H9 (cell line): Measurements from ENCODE around the gene RHEX. TPM values are rescaled to one million over a fixed set of nuclear protein-coding genes. Genes with fewer than 3 reads are reported as not detected.

ENCODE experiments used
- DNase-seq: peaks from one replicate; pipeline ENCODE4 v3.0.0-alpha.2; 2017
- H2AFZ ChIP-seq: one replicate; pipeline ENCODE4 v1.6.1; 2013; ENCODE audit warnings: mild to moderate bottlenecking, low read length, control low read depth, moderate library complexity
- H2AK5ac ChIP-seq: 2 replicates; pipeline ENCODE4 v1.6.1; 2013; ENCODE audit warnings: low read length, control low read depth, mixed read lengths; ENCODE audit not compliant: insufficient read length
- H2BK120ac ChIP-seq: one replicate; pipeline ENCODE4 v1.6.1; 2013; ENCODE audit warnings: low read depth, mild to moderate bottlenecking, low read length, control low read depth, inconsistent platforms; ENCODE audit not compliant: poor library complexity, severe bottlenecking
- H2BK12ac ChIP-seq: 2 replicates; pipeline ENCODE4 v1.6.1; 2013; ENCODE audit warnings: low read length, control low read depth, mixed read lengths, low read depth; ENCODE audit not compliant: insufficient read length
- H2BK15ac ChIP-seq: 2 replicates; pipeline ENCODE4 v1.6.1; 2013; ENCODE audit warnings: low read depth, low read length, control low read depth
- H2BK20ac ChIP-seq: one replicate; pipeline ENCODE4 v1.6.1; 2013; ENCODE audit warnings: low read depth, mild to moderate bottlenecking, low read length, control low read depth, inconsistent platforms; ENCODE audit not compliant: poor library complexity, severe bottlenecking
- H2BK5ac ChIP-seq: 2 replicates; pipeline ENCODE4 v1.6.1; 2013; ENCODE audit warnings: low read length, control low read depth, mixed read lengths; ENCODE audit not compliant: insufficient read length
- H3K14ac ChIP-seq: 2 replicates; pipeline ENCODE4 v1.6.1; 2013; ENCODE audit warnings: low read length, control low read depth; ENCODE audit not compliant: insufficient read depth
- H3K18ac ChIP-seq: 2 replicates; pipeline ENCODE4 v1.6.1; 2013; ENCODE audit warnings: low read depth, mild to moderate bottlenecking, mixed read lengths, low read length, control low read depth; ENCODE audit not compliant: insufficient read length
- H3K23ac ChIP-seq: 2 replicates; pipeline ENCODE4 v1.6.1; 2013; ENCODE audit warnings: low read length, control low read depth, mixed read lengths, low read depth; ENCODE audit not compliant: insufficient read length
- H3K23me2 ChIP-seq: 2 replicates; pipeline ENCODE4 v1.6.1; 2013; ENCODE audit warnings: low read depth, mild to moderate bottlenecking, mixed read lengths, low read length, control low read depth; ENCODE audit not compliant: insufficient read length, poor library complexity, severe bottlenecking
- H3K27ac ChIP-seq: 2 replicates; pipeline ENCODE4 v1.5.1; 2013; ENCODE audit warnings: low read length, control low read depth, mixed read lengths, low read depth; ENCODE audit not compliant: insufficient read length
- H3K27me3 ChIP-seq: 2 replicates; pipeline ENCODE4 v1.6.1; 2013; ENCODE audit warnings: low read length, control low read depth, inconsistent platforms; ENCODE audit not compliant: insufficient read depth
- H3K4ac ChIP-seq: 2 replicates; pipeline ENCODE4 v1.6.1; 2013; ENCODE audit warnings: low read depth, mild to moderate bottlenecking, control low read depth, inconsistent platforms, low read length, moderate library complexity
- H3K4me1 ChIP-seq: 2 replicates; pipeline ENCODE4 v1.6.1; 2013; ENCODE audit warnings: low read length, control low read depth, inconsistent platforms; ENCODE audit not compliant: insufficient read depth
- H3K4me2 ChIP-seq: 2 replicates; pipeline ENCODE4 v1.6.1; 2013; ENCODE audit warnings: low read length, control low read depth, mixed read lengths; ENCODE audit not compliant: insufficient read length, insufficient read depth
- H3K56ac ChIP-seq: 2 replicates; pipeline ENCODE4 v1.6.1; 2013; ENCODE audit warnings: low read depth, mild to moderate bottlenecking, mixed read lengths, low read length, control low read depth; ENCODE audit not compliant: insufficient read length
- H3K79me1 ChIP-seq: 2 replicates; pipeline ENCODE4 v1.6.1; 2013; ENCODE audit warnings: low read depth, mild to moderate bottlenecking, moderate library complexity, low read length, control low read depth, inconsistent platforms; ENCODE audit not compliant: insufficient read depth, poor library complexity, severe bottlenecking
- H3K79me2 ChIP-seq: 2 replicates; pipeline ENCODE4 v1.6.1; 2013; ENCODE audit warnings: low read length, control low read depth, inconsistent platforms; ENCODE audit not compliant: insufficient read depth
- H3K9ac ChIP-seq: 2 replicates; pipeline ENCODE4 v1.6.1; 2013; ENCODE audit warnings: low read length, control low read depth, mixed read lengths; ENCODE audit not compliant: insufficient read length; ENCODE audit errors: extremely low read depth
- H3K9me3 ChIP-seq: one replicate; pipeline ENCODE4 v1.6.1; 2013; ENCODE audit warnings: low read depth, low read length, inconsistent platforms; ENCODE audit not compliant: control insufficient read depth
- H3T11ph ChIP-seq: one replicate; pipeline ENCODE4 v1.6.1; 2013; ENCODE audit warnings: mild to moderate bottlenecking, low read length, control low read depth, inconsistent platforms
- H4K20me1 ChIP-seq: one replicate; pipeline ENCODE4 v1.6.1; 2013; ENCODE audit not compliant: control insufficient read depth, insufficient read length, insufficient read depth
- H4K5ac ChIP-seq: 2 replicates; pipeline ENCODE4 v1.6.1; 2013; ENCODE audit warnings: low read depth, mild to moderate bottlenecking, mixed read lengths, low read length, control low read depth; ENCODE audit not compliant: insufficient read length
- H4K8ac ChIP-seq: replicated peaks from 2 replicates; pipeline ENCODE4 v1.6.1; 2013; ENCODE audit warnings: low read length, control low read depth, mixed read lengths, low read depth; ENCODE audit not compliant: insufficient read length
- H4K91ac ChIP-seq: 2 replicates; pipeline ENCODE4 v1.6.1; 2013; ENCODE audit warnings: low read depth, mild to moderate bottlenecking, moderate library complexity, mixed read lengths, low read length, control low read depth; ENCODE audit not compliant: insufficient read length
- H3K27ac Mint-ChIP-seq, 3 experiments: 2 replicates in 2 of 3; 3 replicates in 1 of 3; pipeline ENCODE4 v1.8.0; 2020 to 2021; ENCODE audit warnings: mixed read lengths in 3 of 3, mild to moderate bottlenecking in 1 of 3, moderate library complexity in 1 of 3
- H3K27me3 Mint-ChIP-seq: 2 replicates; pipeline ENCODE4 v1.8.0; 2021; ENCODE audit warnings: low read depth, mild to moderate bottlenecking, moderate library complexity, mixed read lengths
- H3K36me3 Mint-ChIP-seq, 3 experiments: 2 replicates in 2 of 3; 3 replicates in 1 of 3; pipeline ENCODE4 v1.8.0; 2020 to 2021; ENCODE audit warnings: low read depth in 3 of 3, mixed read lengths in 3 of 3; ENCODE audit not compliant: insufficient read depth in 1 of 3
- H3K4me1 Mint-ChIP-seq, 2 experiments: 2 replicates each; pipeline ENCODE4 v1.8.0; 2020; ENCODE audit warnings: mixed read lengths in 2 of 2
- H3K4me3 Mint-ChIP-seq, 2 experiments: 2 replicates in 1 of 2; 3 replicates in 1 of 2; pipeline ENCODE4 v1.8.0; 2020 to 2021; ENCODE audit warnings: mild to moderate bottlenecking in 2 of 2, mixed read lengths in 2 of 2, moderate library complexity in 1 of 2
- H3K9me3 Mint-ChIP-seq, 2 experiments: 2 replicates in 1 of 2; 3 replicates in 1 of 2; pipeline ENCODE4 v1.8.0; 2020; ENCODE audit warnings: mild to moderate bottlenecking in 2 of 2, mixed read lengths in 2 of 2, moderate library complexity in 1 of 2
- CTCF ChIP-seq: fragments of 200-600 bp; sonication (generic); conservative IDR thresholded peaks from 3 replicates; pipeline ENCODE4 v1.8.0; 2021; ENCODE audit warnings: antibody characterized with exemption, mild to moderate bottlenecking
- WGBS: extraction: QIAGEN DNeasy Blood & Tissue Kit; methylation state at CpG from one replicate; pipeline ENCODE4 v1.1.7; 2013; ENCODE audit warnings: missing lambda C conversion rate, low lambda C conversion rate, mixed read lengths; ENCODE audit not compliant: insufficient read length; ENCODE audit errors: extremely low coverage; 5-methylcytosine and 5-hydroxymethylcytosine counted together
- total RNA-seq: library from RNA; stranded (reverse); gene quantifications from 2 replicates; pipeline ENCODE4 v1.2.1, GENCODE V29; 2021

The RHEX gene
- total RNA-seq, 1 experiment from 2014 or later, result not detected

GRCh38 chr1:206065547-206066145 lies 12.7 kb downstream of the RHEX start:
- peaks cover 6 to 10% (median 9%) of the 10 kb centered on the region in 3 experiments for H3K36me3 Mint-ChIP-seq

More at GRCh38 chr1:206065547-206066145, 12.7 kb downstream of the RHEX start:
- Histone ChIP-seq H2BK12ac (no peak overlapping the region), H3K56ac (no peak overlapping the region), H2BK120ac (no peak overlapping the region), H3K79me2 (no peaks in the 10 kb centered on the region), H2AK5ac (no peak overlapping the region), H2BK20ac (no peak overlapping the region), H3K4ac (no peak overlapping the region), H4K20me1 (no peaks in the 10 kb centered on the region), H4K8ac (no peak overlapping the region), H3K9me3 (no peaks in the 10 kb centered on the region), H3K27me3 (no peaks in the 10 kb centered on the region), H3K4me2 (no peak overlapping the region), H3K23ac (no peak overlapping the region), H3K9ac (no peak overlapping the region), H3K4me1 (no peaks in the 10 kb centered on the region), H3K14ac (no peak overlapping the region; the same call in 1 of the 2 replicates), H2BK5ac (no peak overlapping the region), H2AFZ (no peak overlapping the region), H3K79me1 (no peaks in the 10 kb centered on the region), H2BK15ac (no peak overlapping the region), H3K23me2 (no peaks in the 10 kb centered on the region), H3K27ac (no peak overlapping the region), H4K5ac (no peak overlapping the region), H3K18ac (no peak overlapping the region), H3T11ph (no peak overlapping the region), H4K91ac (no peak overlapping the region)
- no CpG with 5 or more reads among the region's 4 CpGs for WGBS
- H3K27ac Mint-ChIP-seq, result no peak overlapping the region
- H3K4me1 Mint-ChIP-seq, result peaks cover 0 to 11% of the 10 kb centered on the region in 2 experiments; a peak in 2 of 4 replicates
- no peak overlapping the region for H3K4me3 Mint-ChIP-seq
- peaks cover 14 to 18% of the 10 kb centered on the region in 2 experiments for H3K9me3 Mint-ChIP-seq
- H3K27me3 Mint-ChIP-seq, result peaks cover 8% of the 10 kb centered on the region
- TF ChIP-seq CTCF, result no peak
- DNase-seq, result no peak
